Measurements from ENCODE around the gene ZCCHC7.
"Not testable (repeated sequence)": the region's sequence is repeated elsewhere in the genome, so short reads cannot be mapped to it uniquely, and the experiment has no call there.

Gene ZCCHC7

DNA sequence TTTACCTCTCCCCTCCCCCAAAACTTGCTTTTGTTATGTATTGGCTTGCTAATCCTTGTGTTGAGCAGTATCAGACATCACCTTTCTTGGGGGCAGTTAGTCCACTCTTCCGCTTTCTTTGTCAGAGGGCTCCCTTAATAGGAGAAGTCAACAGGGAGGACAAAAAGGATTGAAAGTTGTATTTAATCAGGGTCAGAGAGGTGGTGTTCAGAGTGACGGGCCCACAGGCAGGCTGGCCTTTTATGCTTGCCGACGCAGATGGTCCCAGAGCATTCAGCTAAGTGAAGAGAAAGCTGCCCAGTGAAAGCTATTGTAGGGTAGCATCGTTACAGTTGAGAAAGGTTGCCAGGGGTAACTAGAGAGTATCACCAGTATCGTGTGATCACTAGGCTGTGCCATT lies 131.1 kb downstream of the ZCCHC7 start:
- DNase-seq (ENCODE audit: low spot score), result no peak

GRCh38 chr9:37253377-37253937 lies 133.1 kb downstream of the ZCCHC7 start:
- no peak for DNase-seq (ENCODE audit: low spot score)

DNA sequence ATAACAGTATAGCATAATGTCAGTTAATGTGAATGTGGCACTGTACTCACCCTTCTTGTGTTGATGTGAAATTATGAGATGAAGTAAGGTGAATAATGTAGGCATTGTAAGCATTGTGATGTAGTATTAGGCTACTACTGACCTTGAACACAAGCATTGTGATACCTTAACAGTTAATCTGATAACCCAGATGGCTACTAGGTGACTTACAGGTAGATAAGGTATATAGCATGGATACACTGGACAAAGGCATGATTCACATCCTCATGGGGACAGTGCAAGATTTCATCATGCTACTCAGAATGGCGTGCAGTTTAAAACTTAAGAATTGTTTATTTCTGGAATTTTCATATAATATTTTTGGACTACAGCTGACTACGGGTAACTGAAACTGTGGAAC lies 134.8 kb downstream of the ZCCHC7 start:
- no peak for DNase-seq (ENCODE audit: low spot score)

DNA sequence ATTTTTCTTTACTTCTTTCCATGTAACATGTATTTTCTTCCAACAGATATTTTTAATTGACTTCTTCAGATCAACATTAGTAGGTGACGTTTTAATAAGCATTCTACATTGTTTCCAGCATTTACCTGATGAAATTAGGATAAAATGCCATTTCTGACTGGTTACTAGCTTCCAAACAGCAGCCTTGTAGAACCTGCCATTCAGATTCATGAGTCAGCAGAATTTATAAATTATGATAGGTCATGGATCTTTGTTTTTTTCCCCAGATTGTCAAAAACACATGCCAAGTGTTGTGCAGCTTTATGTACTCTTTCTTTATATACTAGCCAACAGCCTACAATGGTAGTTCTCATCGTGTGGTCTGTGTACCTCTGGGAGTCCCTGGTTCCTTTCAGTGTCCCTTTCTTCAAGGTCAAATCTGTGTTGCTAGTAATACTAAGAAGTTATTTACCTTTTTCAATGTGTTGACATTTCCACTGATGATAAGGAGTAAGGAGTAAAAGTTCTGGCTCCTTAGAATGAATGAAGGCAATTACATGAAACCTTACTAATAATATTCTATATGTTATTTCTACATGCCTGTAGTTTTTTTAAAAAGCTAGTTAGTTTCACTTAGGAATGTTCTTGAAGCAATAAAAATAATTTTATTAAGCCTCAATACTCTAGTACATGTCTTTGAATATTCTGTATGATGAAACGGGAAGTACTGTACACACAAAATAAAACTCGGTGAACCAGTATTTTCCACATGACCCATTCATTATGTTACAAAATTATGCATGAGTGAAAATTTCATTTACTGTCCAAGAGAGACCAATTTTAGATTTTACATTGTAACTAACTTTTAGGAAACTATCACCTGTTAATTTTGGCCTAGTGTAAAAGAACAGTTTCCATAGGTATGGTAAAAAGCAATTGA lies 135.8 kb downstream of the ZCCHC7 start:
- DNase-seq (ENCODE audit: low spot score), result no peak

- DNase-seq (ENCODE audit: low spot score), result no peak
Measured at GRCh38 chr9:37259951-37260350, 139.6 kb downstream of the ZCCHC7 start.

GRCh38 chr9:37262410-37262809 lies 142.0 kb downstream of the ZCCHC7 start:
- peak; percentile 19 for DNase-seq (ENCODE audit: low spot score)

DNA sequence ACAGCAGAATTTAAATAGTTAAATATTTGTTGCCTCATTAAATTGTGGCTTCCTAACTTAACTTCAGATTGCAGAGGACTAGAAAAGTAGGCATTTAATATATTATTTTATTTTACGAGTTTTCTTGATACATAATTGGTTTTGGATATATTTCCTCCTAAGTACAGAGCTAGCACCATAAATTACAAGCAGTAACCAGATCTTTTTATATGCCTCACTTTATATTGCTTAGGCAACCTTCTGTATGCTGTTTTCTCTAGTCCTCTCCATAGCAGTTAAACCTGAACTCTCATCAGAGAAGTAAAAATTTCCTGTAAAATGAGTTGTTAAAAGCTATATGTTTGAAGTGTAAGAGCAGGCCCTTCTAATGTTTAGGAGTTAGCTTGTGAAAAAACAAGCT lies 144.2 kb downstream of the ZCCHC7 start:
- DNase-seq (ENCODE audit: low spot score), result no peak

DNA sequence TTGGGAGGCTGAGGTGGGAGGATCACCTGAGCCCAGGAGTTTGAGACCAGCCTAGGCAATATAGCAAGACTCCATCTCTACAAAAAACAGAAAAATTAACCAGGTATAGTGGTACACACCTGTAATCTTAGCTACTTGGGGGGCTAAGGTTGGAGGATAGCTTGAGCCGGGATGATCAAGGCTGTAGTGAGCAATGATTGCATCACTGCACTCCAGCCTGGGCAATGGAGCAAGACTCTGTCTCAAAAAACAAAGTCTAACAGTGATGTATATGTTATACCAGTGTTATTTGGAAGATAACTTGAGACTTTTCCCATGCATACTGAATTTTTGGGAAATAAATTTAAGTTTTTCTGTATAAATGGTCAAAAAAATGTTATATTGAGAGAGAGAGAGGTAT lies 146.3 kb downstream of the ZCCHC7 start:
- DNase-seq (ENCODE audit: low spot score), result no peak

GRCh38 chr9:37269221-37269620 lies 148.8 kb downstream of the ZCCHC7 start:
- DNase-seq (ENCODE audit: low spot score), result no peak

- DNase-seq (ENCODE audit: low spot score), result no peak
Measured at GRCh38 chr9:37271679-37272078, 151.3 kb downstream of the ZCCHC7 start.

GRCh38 chr9:37273595-37273994 lies 153.2 kb downstream of the ZCCHC7 start:
- no peak for DNase-seq (ENCODE audit: low spot score)

GRCh38 chr9:37281541-37281940 lies 161.2 kb downstream of the ZCCHC7 start:
- no peak for DNase-seq (ENCODE audit: low spot score)

DNA sequence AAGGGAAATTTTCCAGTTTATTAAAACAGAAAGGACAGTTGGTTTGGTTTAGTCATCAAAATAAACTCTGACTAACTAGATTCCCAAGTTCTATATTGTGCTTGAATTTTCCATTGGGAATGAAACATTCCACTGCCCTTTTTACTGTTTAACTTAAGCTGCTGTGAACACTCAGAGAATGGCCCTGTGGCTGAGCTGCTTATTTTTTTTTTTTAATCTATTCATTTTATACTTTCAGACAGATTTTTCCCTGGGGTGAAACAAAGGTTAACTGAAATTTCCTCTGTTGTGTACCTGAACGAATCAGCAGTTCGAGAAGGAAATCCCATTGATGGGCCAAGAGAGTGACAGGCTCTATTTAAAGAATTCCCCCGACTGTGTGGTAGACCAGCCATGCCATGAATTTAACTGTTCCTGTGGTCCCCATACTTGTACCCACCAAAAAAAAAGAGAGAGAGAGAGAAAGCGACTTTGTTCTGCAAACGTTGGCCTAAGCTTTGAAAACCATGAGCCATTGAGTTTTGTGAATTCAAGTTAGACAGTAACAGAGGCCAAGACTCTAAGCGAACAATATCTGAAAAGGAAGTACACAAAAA lies 163.5 kb downstream of the ZCCHC7 start:
- peak; percentile 22 for DNase-seq (ENCODE audit: low spot score)

GRCh38 chr9:37284636-37285035 lies 164.3 kb downstream of the ZCCHC7 start:
- DNase-seq (ENCODE audit: low spot score), result no peak

- DNase-seq (ENCODE audit: low spot score), result no peak
Measured at GRCh38 chr9:37286530-37287175, 166.3 kb downstream of the ZCCHC7 start.

GRCh38 chr9:37287317-37287716 lies 166.9 kb downstream of the ZCCHC7 start:
- no peak for DNase-seq (ENCODE audit: low spot score)

GRCh38 chr9:37289631-37290030 lies 169.3 kb downstream of the ZCCHC7 start:
- DNase-seq (ENCODE audit: low spot score), result no peak

GRCh38 chr9:37290366-37290939 lies 170.1 kb downstream of the ZCCHC7 start:
- no peak for DNase-seq (ENCODE audit: low spot score)

- peak; percentile 49 for DNase-seq (ENCODE audit: low spot score)
Measured at GRCh38 chr9:37290940-37291485, 170.6 kb downstream of the ZCCHC7 start.

DNA sequence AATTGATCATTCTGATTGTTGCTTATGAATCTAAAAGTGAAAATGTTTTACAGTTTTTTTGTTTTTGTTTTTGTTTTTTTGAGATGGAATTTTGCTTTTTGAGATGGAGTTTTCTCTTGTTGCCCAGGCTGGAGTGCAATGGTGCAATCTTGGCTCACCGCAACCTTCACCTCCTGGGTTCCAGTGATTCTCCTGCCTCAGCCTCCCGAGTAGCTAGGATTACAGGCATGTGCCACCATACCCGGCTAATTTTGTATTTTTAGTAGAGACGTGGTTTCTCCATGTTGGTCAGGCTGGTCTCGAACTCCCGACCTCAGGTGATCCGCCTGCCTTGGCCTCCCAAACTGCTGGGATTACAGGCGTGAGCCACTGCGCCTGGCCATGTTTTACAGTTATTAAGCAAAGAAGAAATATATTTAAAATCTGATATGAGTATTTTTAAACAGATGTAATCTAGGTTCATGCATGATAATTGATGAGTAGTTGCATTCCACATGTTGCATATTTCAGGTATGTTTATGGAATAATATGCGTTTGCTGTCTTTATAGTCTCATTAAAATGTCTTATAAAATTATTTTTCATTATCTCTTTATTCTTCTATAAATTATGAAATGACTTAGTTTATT lies 171.4 kb downstream of the ZCCHC7 start:
- DNase-seq (ENCODE audit: low spot score), result not testable (repeated sequence)

- no peak for DNase-seq (ENCODE audit: low spot score)
Measured at GRCh38 chr9:37292896-37293295, 172.5 kb downstream of the ZCCHC7 start.
